Lung (tissue), 12 donors: Measurements from ENCODE around the gene TECR. TPM values are rescaled to one million over a fixed set of nuclear protein-coding genes. Genes with fewer than 3 reads are reported as not detected.
"Not testable (repeated sequence)": the region's sequence is repeated elsewhere in the genome, so short reads cannot be mapped to it uniquely, and the experiment has no call there.

Experiments
- ATAC-seq: fragments of 200-7000 bp; cut with Tn5 transposase; one replicate; pipeline ENCODE4 v1.9.1; 2020; ENCODE audit warnings: moderate number of reproducible peaks; ENCODE audit not compliant: insufficient read depth, low FRiP score
- DNase-seq, 3 donors: peaks; one replicate each; pipeline ENCODE4 v3.0.0-alpha.2; 2013 to 2017
- H3K27ac ChIP-seq, 2 donors: one replicate each; pipeline ENCODE4 v1.5.1; 2013; ENCODE audit warnings: mild to moderate bottlenecking in 2 of 2, moderate library complexity in 2 of 2, control low read depth in 1 of 2, inconsistent platforms in 1 of 2, low read depth in 1 of 2, low read length in 1 of 2
- H3K27me3 ChIP-seq, 3 donors: one replicate each; pipeline ENCODE4 v1.5.1; 2013; ENCODE audit warnings: low read length in 2 of 3; ENCODE audit not compliant: control insufficient read depth in 3 of 3, insufficient read depth in 3 of 3
- H3K36me3 ChIP-seq, 4 donors: one replicate each; pipeline ENCODE4 v1.5.1; 2013; ENCODE audit warnings: low read length in 4 of 4, mild to moderate bottlenecking in 1 of 4, moderate library complexity in 1 of 4; ENCODE audit not compliant: control insufficient read depth in 4 of 4, insufficient read depth in 4 of 4
- H3K4me1 ChIP-seq, 5 donors: one replicate each; pipeline ENCODE4 v1.5.1; 2013; ENCODE audit warnings: low read length in 5 of 5, mild to moderate bottlenecking in 2 of 5, moderate library complexity in 1 of 5; ENCODE audit not compliant: control insufficient read depth in 5 of 5, insufficient read depth in 5 of 5
- H3K4me3 ChIP-seq: one replicate; pipeline ENCODE4 v1.5.1; 2013; ENCODE audit warnings: mild to moderate bottlenecking, control low read depth, moderate library complexity
- H3K9ac ChIP-seq, 2 donors: one replicate each; pipeline ENCODE4 v1.5.1; 2013; ENCODE audit warnings: low read length in 2 of 2, control low read depth in 1 of 2; ENCODE audit not compliant: insufficient read depth in 1 of 2
- H3K9me3 ChIP-seq, 4 donors: one replicate each; pipeline ENCODE4 v1.5.1; 2013; ENCODE audit warnings: low read length in 3 of 4, mild to moderate bottlenecking in 1 of 4, moderate library complexity in 1 of 4; ENCODE audit not compliant: control insufficient read depth in 4 of 4, insufficient read depth in 3 of 4
- CTCF ChIP-seq: IDR thresholded peaks from 2 replicates; pipeline ENCODE4 v1.5.1; 2012; ENCODE audit warnings: mild to moderate bottlenecking; ENCODE audit errors: control extremely low read depth, extremely low read depth
- WGBS, 2 donors: extraction: QIAGEN DNeasy Blood & Tissue Kit; methylation state at CpG; one replicate each; pipeline ENCODE4 v1.1.7; 2013; 5-methylcytosine and 5-hydroxymethylcytosine counted together
- polyA plus RNA-seq, 2 donors: library from polyadenylated mRNA; stranded (reverse); fragments of 200-250 nt; gene quantifications; one replicate each; pipeline ENCODE4 v1.2.1, GENCODE V29; 2013
- total RNA-seq, 2 donors: library from RNA; depleted of rRNA in 1 of 2; stranded (reverse); fragments of >200 nt in 1 of 2; gene quantifications; one replicate each; pipeline ENCODE4 v1.2.1, GENCODE V29; 2014 to 2021
- donor health status: control.
- donor health status: control.
- donor health status: Bipolar disorder and iron deficiency.
- donor health status: healthy.
- donor health status: DM: yes; HTN: yes; CAD: no.

Gene TECR
- total and polyA plus RNA-seq, 4 donors = 32.7 to 193 (median 121) TPM

GRCh38 chr19:14545716-14546082 lies 16.3 kb downstream of the TECR start:
- Histone ChIP-seq H3K9ac (no peak overlapping the region), H3K9me3 (no peaks in the 10 kb centered on the region), H3K36me3 (peaks cover 0 to 7% (median under 1%) of the 10 kb centered on the region in 4 donors), H3K4me3 (no peak overlapping the region), H3K27ac (no peak overlapping the region), H3K4me1 (peaks cover 0 to 11% (median 3%) of the 10 kb centered on the region in 5 donors), H3K27me3 (no peaks in the 10 kb centered on the region)
- ATAC-seq = no peak
- DNase-seq = no peak
- WGBS, 2 donors = 86 to 91% methylated on average over 9 of the region's 9 CpGs
- TF ChIP-seq CTCF = no peak

- Histone ChIP-seq H3K36me3 (peaks cover 0 to 7% (median under 1%) of the 10 kb centered on the region in 4 donors), H3K4me3 (no peak overlapping the region), H3K27me3 (no peaks in the 10 kb centered on the region), H3K9me3 (no peaks in the 10 kb centered on the region), H3K27ac (no peak overlapping the region), H3K4me1 (peaks cover 0 to 7% (median 2%) of the 10 kb centered on the region in 5 donors), H3K9ac (no peak overlapping the region)
- no peak for ATAC-seq
- DNase-seq = no peak
- 54 to 63% methylated on average over 15 of the region's 15 CpGs for WGBS, 2 donors
- no peak for TF ChIP-seq CTCF
These were observed 20.9 kb downstream of the TECR start for GRCh38 chr19:14550201-14550754.

GRCh38 chr19:14551134-14552005 lies 22.0 kb downstream of the TECR start:
- H3K4me1 ChIP-seq, H3K9ac ChIP-seq, H3K27me3 ChIP-seq, H3K27ac ChIP-seq, ATAC-seq, H3K9me3 ChIP-seq, H3K36me3 ChIP-seq, H3K4me3 ChIP-seq: not testable (repeated sequence)
- peak; percentile 52 to 61 (median 56) for DNase-seq
- 49 to 71% methylated on average over 12 of the region's 12 CpGs for WGBS, 2 donors

GRCh38 chr19:14552006-14552360 lies 22.6 kb downstream of the TECR start:
- DNase-seq, H3K27ac ChIP-seq, H3K9ac ChIP-seq, H3K4me3 ChIP-seq, H3K27me3 ChIP-seq, H3K9me3 ChIP-seq, ATAC-seq, H3K4me1 ChIP-seq, H3K36me3 ChIP-seq: not testable (repeated sequence)
- WGBS, 2 donors = 81 to 85% methylated on average over 8 of the region's 8 CpGs
